ENCODE results near the gene SLC22A17. TPM values are rescaled to one million over a fixed set of nuclear protein-coding genes. Genes with fewer than 3 reads are reported as not detected.

The SLC22A17 gene
- total and polyA plus RNA-seq, 2 experiments from 2014 or later, result 16.5 to 42.3 TPM

DNA sequence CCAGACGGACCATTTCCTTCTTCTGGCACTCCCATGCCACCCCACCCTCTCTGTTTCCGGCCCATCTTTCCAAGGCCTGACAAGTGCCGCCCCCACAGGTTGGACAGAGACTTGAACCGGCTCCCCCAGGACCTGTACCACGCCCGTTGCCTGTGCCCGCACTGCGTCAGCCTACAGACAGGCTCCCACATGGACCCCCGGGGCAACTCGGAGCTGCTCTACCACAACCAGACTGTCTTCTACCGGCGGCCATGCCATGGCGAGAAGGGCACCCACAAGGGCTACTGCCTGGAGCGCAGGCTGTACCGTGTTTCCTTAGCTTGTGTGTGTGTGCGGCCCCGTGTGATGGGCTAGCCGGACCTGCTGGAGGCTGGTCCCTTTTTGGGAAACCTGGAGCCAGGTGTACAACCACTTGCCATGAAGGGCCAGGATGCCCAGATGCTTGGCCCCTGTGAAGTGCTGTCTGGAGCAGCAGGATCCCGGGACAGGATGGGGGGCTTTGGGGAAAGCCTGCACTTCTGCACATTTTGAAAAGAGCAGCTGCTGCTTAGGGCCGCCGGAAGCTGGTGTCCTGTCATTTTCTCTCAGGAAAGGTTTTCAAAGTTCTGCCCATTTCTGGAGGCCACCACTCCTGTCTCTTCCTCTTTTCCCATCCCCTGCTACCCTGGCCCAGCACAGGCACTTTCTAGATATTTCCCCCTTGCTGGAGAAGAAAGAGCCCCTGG is 23.0 kb upstream of the SLC22A17 start:
- TF ChIP-seq EZH2 (IDR thresholded peaks at IDR 0.05; ENCODE audit: insufficient read depth, poor library complexity, severe bottlenecking) (no peak), EZH2phosphoT487 (IDR thresholded peaks at IDR 0.05; ENCODE audit: insufficient read depth, low read depth) (no peak)
- H3K9me2 ChIP-seq (ENCODE audit: insufficient read depth), result no peaks in the 10 kb centered on the region
- no peaks in the 10 kb centered on the region for H3F3A ChIP-seq (ENCODE audit: insufficient read depth)
- no peaks in the 10 kb centered on the region for H3K4me1 ChIP-seq (ENCODE audit: insufficient read depth)
- H2AFZ ChIP-seq, result no peak overlapping the region
- H3K9me3 ChIP-seq (ENCODE audit: low read depth), result no peaks in the 10 kb centered on the region
- H3K27ac ChIP-seq, result no peak overlapping the region
- WGBS, 2 experiments (ENCODE audit: low coverage in 1 of 2, low lambda C conversion rate in 2 of 2, missing lambda C conversion rate in 2 of 2), result 71 to 75% methylated on average over 21 of the region's 21 CpGs
- no peak overlapping the region for H3K4me2 ChIP-seq (ENCODE audit: unreplicated experiment)
- no peaks in the 10 kb centered on the region for H3K36me3 ChIP-seq (ENCODE audit: low read depth)
- in situ Hi-C loops (cut with MboI), result no loop called here
- H3K27me3 ChIP-seq (replicated peaks; ENCODE audit: insufficient read depth), result peaks cover 9% of the 10 kb centered on the region; the same call in 1 of the 2 replicates
- H3K9ac ChIP-seq, result no peak overlapping the region
- no peak overlapping the region for H3K4me3 ChIP-seq
- H4K20me1 ChIP-seq (ENCODE audit: insufficient read depth), result no peaks in the 10 kb centered on the region
- H3K79me2 ChIP-seq (ENCODE audit: insufficient read depth), result no peaks in the 10 kb centered on the region
- no peak for DNase-seq

DNA sequence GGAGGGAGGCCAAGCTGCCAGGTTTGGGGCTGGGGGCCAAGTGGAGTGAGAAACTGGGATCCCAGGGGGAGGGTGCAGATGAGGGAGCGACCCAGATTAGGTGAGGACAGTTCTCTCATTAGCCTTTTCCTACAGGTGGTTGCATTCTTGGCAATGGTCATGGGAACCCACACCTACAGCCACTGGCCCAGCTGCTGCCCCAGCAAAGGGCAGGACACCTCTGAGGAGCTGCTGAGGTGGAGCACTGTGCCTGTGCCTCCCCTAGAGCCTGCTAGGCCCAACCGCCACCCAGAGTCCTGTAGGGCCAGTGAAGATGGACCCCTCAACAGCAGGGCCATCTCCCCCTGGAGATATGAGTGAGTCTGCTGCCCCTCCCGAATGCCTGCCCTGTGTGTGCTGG is 20.4 kb upstream of the SLC22A17 start:
- Histone ChIP-seq H3K79me2 (ENCODE audit: insufficient read depth) (no peaks in the 10 kb centered on the region), H3K27ac (no peak overlapping the region), H3K36me3 (ENCODE audit: low read depth) (no peaks in the 10 kb centered on the region), H3K4me2 (ENCODE audit: unreplicated experiment) (no peak overlapping the region), H3F3A (ENCODE audit: insufficient read depth) (no peaks in the 10 kb centered on the region), H3K4me1 (ENCODE audit: insufficient read depth) (no peaks in the 10 kb centered on the region), H3K4me3 (no peak overlapping the region), H3K9me2 (ENCODE audit: insufficient read depth) (no peaks in the 10 kb centered on the region), H2AFZ (no peak overlapping the region), H3K27me3 (replicated peaks; ENCODE audit: insufficient read depth) (no peaks in the 10 kb centered on the region), H3K9me3 (ENCODE audit: low read depth) (no peaks in the 10 kb centered on the region), H4K20me1 (ENCODE audit: insufficient read depth) (no peaks in the 10 kb centered on the region), H3K9ac (no peak overlapping the region)
- in situ Hi-C loops (cut with MboI), result no loop called here
- TF ChIP-seq EZH2 (IDR thresholded peaks at IDR 0.05; ENCODE audit: insufficient read depth, poor library complexity, severe bottlenecking) (no peak), EZH2phosphoT487 (IDR thresholded peaks at IDR 0.05; ENCODE audit: insufficient read depth, low read depth) (no peak)
- no peak for DNase-seq
- WGBS, 2 experiments (ENCODE audit: low coverage in 1 of 2, low lambda C conversion rate in 2 of 2, missing lambda C conversion rate in 2 of 2), result 59 to 62% methylated on average over 3 of the region's 3 CpGs

DNA sequence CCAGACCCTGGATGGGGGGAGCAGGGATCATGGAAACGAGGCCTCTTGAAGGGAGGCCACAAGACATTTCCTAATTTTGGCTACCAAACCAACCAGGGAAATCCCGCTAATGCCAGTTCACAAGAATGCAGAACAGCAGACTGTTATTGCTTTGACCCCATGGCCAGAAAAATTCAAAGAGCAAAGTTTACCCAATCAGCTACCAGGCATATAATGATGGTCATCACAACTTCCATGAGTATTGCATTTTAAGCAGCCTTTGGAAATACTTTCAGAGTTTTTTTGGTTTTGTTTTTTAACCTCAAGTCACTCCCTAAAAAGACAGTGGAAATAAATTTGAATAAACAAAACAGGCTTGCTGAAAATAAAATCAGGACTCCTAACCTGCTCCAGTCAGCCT is 19.8 kb upstream of the SLC22A17 start, which contains the start of gene IL25:
TSS of gene IL25 (plus strand) at position 301 of the 400 bp plus-strand sequence.
- Histone ChIP-seq H3K9me3 (ENCODE audit: low read depth) (no peaks in the 10 kb centered on the region), H3K79me2 (ENCODE audit: insufficient read depth) (no peaks in the 10 kb centered on the region), H3K9ac (no peak within 1 kb of the TSS), H3F3A (ENCODE audit: insufficient read depth) (no peaks in the 10 kb centered on the region), H3K9me2 (ENCODE audit: insufficient read depth) (no peaks in the 10 kb centered on the region), H3K36me3 (ENCODE audit: low read depth) (no peaks in the 10 kb centered on the region), H3K4me1 (ENCODE audit: insufficient read depth) (no peaks in the 10 kb centered on the region), H3K4me2 (ENCODE audit: unreplicated experiment) (no peak within 1 kb of the TSS), H2AFZ (no peak within 1 kb of the TSS), H3K27ac (no peak within 1 kb of the TSS), H3K27me3 (replicated peaks; ENCODE audit: insufficient read depth) (no peaks in the 10 kb centered on the region), H4K20me1 (ENCODE audit: insufficient read depth) (no peaks in the 10 kb centered on the region), H3K4me3 (no peak within 1 kb of the TSS)
- no peak for DNase-seq
- TF ChIP-seq EZH2 (IDR thresholded peaks at IDR 0.05; ENCODE audit: insufficient read depth, poor library complexity, severe bottlenecking) (no peak), EZH2phosphoT487 (IDR thresholded peaks at IDR 0.05; ENCODE audit: insufficient read depth, low read depth) (no peak)
- WGBS, 2 experiments (ENCODE audit: low coverage in 1 of 2, low lambda C conversion rate in 2 of 2, missing lambda C conversion rate in 2 of 2), result 50 to 63% methylated on average over 2 of the region's 2 CpGs
- in situ Hi-C loops (cut with MboI), result no loop called here

DNA sequence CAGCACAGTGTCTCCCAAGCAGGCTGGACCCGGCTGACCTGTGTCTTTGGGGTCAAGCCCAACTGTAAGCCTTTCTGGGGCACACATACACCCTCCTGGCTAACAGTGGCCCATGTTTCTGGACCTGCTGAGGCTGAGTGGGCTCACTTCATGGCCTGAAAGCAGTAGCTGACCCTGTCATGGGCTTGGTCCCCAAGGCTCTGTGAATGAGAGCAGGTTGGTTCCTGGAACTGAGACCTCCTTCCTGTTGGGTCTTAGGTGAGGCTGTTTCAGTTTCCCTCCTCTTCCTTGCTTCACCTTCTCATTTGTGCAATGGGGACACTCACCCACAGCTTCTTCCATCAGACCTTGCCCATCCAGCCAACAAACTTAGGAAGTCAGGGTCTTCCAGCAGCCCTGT is 19.2 kb upstream of the SLC22A17 start:
- no peaks in the 10 kb centered on the region for H4K20me1 ChIP-seq (ENCODE audit: insufficient read depth)
- no peak overlapping the region for H3K9ac ChIP-seq
- H3K27ac ChIP-seq, result no peak overlapping the region
- no peaks in the 10 kb centered on the region for H3K4me1 ChIP-seq (ENCODE audit: insufficient read depth)
- H3K9me2 ChIP-seq (ENCODE audit: insufficient read depth), result no peaks in the 10 kb centered on the region
- H3K27me3 ChIP-seq (replicated peaks; ENCODE audit: insufficient read depth), result no peaks in the 10 kb centered on the region
- WGBS, 2 experiments (ENCODE audit: low coverage in 1 of 2, low lambda C conversion rate in 2 of 2, missing lambda C conversion rate in 2 of 2), result 23 to 26% methylated on average over 1 of the region's 1 CpG
- no peak overlapping the region for H3K4me2 ChIP-seq (ENCODE audit: unreplicated experiment)
- H3F3A ChIP-seq (ENCODE audit: insufficient read depth), result peaks cover 4% of the 10 kb centered on the region; the same call in 1 of the 2 replicates
- in situ Hi-C loops (cut with MboI), result no loop called here
- no peak for DNase-seq
- H3K9me3 ChIP-seq (ENCODE audit: low read depth), result no peaks in the 10 kb centered on the region
- no peak overlapping the region for H3K4me3 ChIP-seq
- H2AFZ ChIP-seq, result no peak overlapping the region
- H3K36me3 ChIP-seq (ENCODE audit: low read depth), result no peaks in the 10 kb centered on the region
- no peaks in the 10 kb centered on the region for H3K79me2 ChIP-seq (ENCODE audit: insufficient read depth)
- TF ChIP-seq EZH2 (IDR thresholded peaks at IDR 0.05; ENCODE audit: insufficient read depth, poor library complexity, severe bottlenecking) (no peak), EZH2phosphoT487 (IDR thresholded peaks at IDR 0.05; ENCODE audit: insufficient read depth, low read depth) (no peak)
